ENCODE results near the gene TBX4. TPM values are rescaled to one million over a fixed set of nuclear protein-coding genes. Genes with fewer than 3 reads are reported as not detected.

Gene TBX4
- total and polyA plus RNA-seq, 2 experiments from 2014 or later = not detected

DNA sequence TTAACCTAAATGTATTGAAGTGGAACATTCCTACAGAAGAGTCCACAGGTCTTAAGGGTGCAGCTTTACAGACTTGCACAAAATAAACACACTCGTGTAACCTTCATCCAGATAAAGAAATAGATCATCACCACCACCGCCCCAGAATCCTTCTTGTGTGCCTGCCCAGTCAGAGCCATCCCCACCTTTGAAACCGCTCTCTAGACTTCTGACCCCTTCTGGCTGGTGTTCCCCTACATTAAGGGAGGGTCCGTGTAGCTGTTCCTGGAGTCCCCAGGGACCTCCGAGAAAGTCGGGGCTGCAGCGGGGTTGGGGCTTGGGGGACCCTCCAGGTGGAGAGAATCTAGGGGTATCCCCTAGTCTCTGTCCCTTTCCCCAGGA, 9.4 kb downstream of the TBX4 start:
- no peaks in the 10 kb centered on the region for H4K20me1 ChIP-seq (ENCODE audit: insufficient read depth)
- H2AFZ ChIP-seq = 0 out of 2 replicates have a peak overlapping the region, but pooled peaks have one; percentile 44
- H3K9ac ChIP-seq = no peak overlapping the region
- TF ChIP-seq EZH2phosphoT487 (IDR thresholded peaks at IDR 0.05; ENCODE audit: insufficient read depth, low read depth) = no peak
- no peak for TF ChIP-seq EZH2 (IDR thresholded peaks at IDR 0.05; ENCODE audit: insufficient read depth, poor library complexity, severe bottlenecking)
- H3K4me2 ChIP-seq (ENCODE audit: unreplicated experiment) = peak overlapping the region; percentile 90
- no peaks in the 10 kb centered on the region for H3K36me3 ChIP-seq (ENCODE audit: low read depth)
- in situ Hi-C loops (cut with MboI) = no loop called here
- H3K9me2 ChIP-seq (ENCODE audit: insufficient read depth) = no peaks in the 10 kb centered on the region
- no peak for DNase-seq
- 10 to 14% methylated on average over 7 of the region's 7 CpGs for WGBS, 2 experiments (ENCODE audit: low coverage in 1 of 2, low lambda C conversion rate in 2 of 2, missing lambda C conversion rate in 2 of 2)
- H3K4me3 ChIP-seq = peak overlapping the region; percentile 58
- H3K9me3 ChIP-seq (ENCODE audit: low read depth) = no peaks in the 10 kb centered on the region
- no peaks in the 10 kb centered on the region for H3F3A ChIP-seq (ENCODE audit: insufficient read depth)
- no peaks in the 10 kb centered on the region for H3K4me1 ChIP-seq (ENCODE audit: insufficient read depth)
- H3K79me2 ChIP-seq (ENCODE audit: insufficient read depth) = no peaks in the 10 kb centered on the region
- H3K27ac ChIP-seq = no peak overlapping the region
- peaks cover 64% of the 10 kb centered on the region for H3K27me3 ChIP-seq (replicated peaks; ENCODE audit: insufficient read depth)

DNA sequence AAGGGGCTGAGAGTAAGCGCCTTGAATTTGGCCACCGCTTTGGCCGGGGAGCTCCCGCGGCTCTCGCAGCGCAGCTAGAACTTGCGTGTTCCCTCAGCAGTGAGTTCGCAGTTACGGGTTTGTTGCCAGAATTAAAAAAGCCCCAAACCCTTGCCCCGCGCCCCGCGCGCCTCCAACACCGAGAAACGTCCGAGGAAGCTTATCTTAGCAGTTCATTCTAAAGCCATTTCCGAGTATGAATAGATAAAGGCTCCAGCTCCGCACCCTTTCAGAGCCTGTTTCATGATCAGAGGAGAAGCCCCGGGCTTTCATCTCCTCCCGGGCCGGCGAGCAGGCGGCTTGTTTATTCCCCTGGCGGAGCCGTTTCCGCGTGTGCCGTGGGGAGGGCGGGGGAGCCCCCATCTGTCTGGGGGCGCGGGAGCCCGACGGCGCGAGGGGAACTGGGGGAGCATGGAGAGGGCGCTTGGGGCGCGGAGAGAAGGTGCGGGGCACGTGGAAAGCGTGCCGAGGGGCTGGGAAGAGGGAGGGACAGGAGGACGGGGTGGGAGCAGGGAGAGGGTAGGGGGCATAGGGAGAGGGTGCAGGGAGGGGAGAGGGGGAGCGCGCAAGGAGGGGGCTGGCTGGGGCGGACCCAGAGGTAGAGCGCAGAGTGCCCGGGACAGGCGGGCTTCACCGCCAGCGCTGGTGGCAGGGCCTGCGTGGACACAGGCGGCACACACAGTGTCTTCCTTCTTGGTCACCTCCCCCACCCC, 9.9 kb downstream of the TBX4 start:
- in situ Hi-C loops (cut with MboI) = no loop called here
- TF ChIP-seq EZH2 (IDR thresholded peaks at IDR 0.05; ENCODE audit: insufficient read depth, poor library complexity, severe bottlenecking) = peak; percentile 95
- TF ChIP-seq EZH2phosphoT487 (IDR thresholded peaks at IDR 0.05; ENCODE audit: insufficient read depth, low read depth) = no peak
- Histone ChIP-seq H3K4me1 (ENCODE audit: insufficient read depth) (no peaks in the 10 kb centered on the region), H3K27ac (no peak overlapping the region), H3F3A (ENCODE audit: insufficient read depth) (no peaks in the 10 kb centered on the region), H4K20me1 (ENCODE audit: insufficient read depth) (no peaks in the 10 kb centered on the region), H3K79me2 (ENCODE audit: insufficient read depth) (no peaks in the 10 kb centered on the region), H3K9ac (no peak overlapping the region), H3K36me3 (ENCODE audit: low read depth) (no peaks in the 10 kb centered on the region), H3K27me3 (replicated peaks; ENCODE audit: insufficient read depth) (peaks cover 59% of the 10 kb centered on the region), H3K9me2 (ENCODE audit: insufficient read depth) (no peaks in the 10 kb centered on the region), H3K9me3 (ENCODE audit: low read depth) (no peaks in the 10 kb centered on the region), H2AFZ (peak overlapping the region; percentile 44; the same call in 1 of the 2 replicates), H3K4me3 (peak overlapping the region; percentile 58), H3K4me2 (ENCODE audit: unreplicated experiment) (peak overlapping the region; percentile 90)
- 8 to 9% methylated on average over 37 to 55 of the region's 55 CpGs for WGBS, 2 experiments (ENCODE audit: low coverage in 1 of 2, low lambda C conversion rate in 2 of 2, missing lambda C conversion rate in 2 of 2)
- peak; percentile 52 for DNase-seq

DNA sequence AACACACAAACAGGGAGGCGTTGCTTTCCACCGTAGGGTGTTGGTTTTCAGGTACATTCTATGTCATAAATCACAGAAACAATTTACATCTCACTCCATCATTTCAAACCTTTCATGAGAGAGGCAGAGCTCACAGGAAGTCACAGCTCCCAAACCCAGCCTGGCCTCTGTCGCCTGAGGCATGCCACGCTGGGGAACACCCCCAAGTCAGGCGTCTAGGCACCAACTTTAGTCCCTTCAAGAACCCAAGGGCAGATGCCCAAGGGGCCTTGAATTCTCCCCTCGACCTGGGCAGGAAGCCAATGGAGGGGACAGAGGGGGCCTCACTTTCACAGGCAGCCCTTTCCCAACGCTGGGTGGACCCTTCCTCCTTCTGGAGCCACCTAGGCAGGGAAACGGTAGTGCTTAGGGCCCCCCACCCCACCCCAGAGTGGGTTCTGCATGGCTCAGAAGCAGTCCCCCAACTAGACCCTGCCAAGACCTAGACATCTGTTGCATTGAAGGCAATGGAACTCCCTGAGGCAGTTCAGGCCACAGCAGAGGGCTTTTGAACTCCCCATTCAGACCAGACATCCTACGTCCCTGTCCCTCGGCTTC, 10.6 kb downstream of the TBX4 start:
- H3K27me3 ChIP-seq (replicated peaks; ENCODE audit: insufficient read depth) = peaks cover 52% of the 10 kb centered on the region
- no peak overlapping the region for H3K4me3 ChIP-seq
- in situ Hi-C loops (cut with MboI) = no loop called here
- H3F3A ChIP-seq (ENCODE audit: insufficient read depth) = no peaks in the 10 kb centered on the region
- H3K9me3 ChIP-seq (ENCODE audit: low read depth) = no peaks in the 10 kb centered on the region
- H3K9me2 ChIP-seq (ENCODE audit: insufficient read depth) = no peaks in the 10 kb centered on the region
- TF ChIP-seq EZH2 (IDR thresholded peaks at IDR 0.05; ENCODE audit: insufficient read depth, poor library complexity, severe bottlenecking) (no peak), EZH2phosphoT487 (IDR thresholded peaks at IDR 0.05; ENCODE audit: insufficient read depth, low read depth) (no peak)
- DNase-seq = no peak
- no peaks in the 10 kb centered on the region for H3K36me3 ChIP-seq (ENCODE audit: low read depth)
- WGBS, 2 experiments (ENCODE audit: low coverage in 1 of 2, low lambda C conversion rate in 2 of 2, missing lambda C conversion rate in 2 of 2) = 51% methylated on average over 10 of the region's 10 CpGs
- H4K20me1 ChIP-seq (ENCODE audit: insufficient read depth) = no peaks in the 10 kb centered on the region
- H3K27ac ChIP-seq = no peak overlapping the region
- H3K9ac ChIP-seq = no peak overlapping the region
- H3K4me1 ChIP-seq (ENCODE audit: insufficient read depth) = no peaks in the 10 kb centered on the region
- H2AFZ ChIP-seq = no peak overlapping the region
- no peaks in the 10 kb centered on the region for H3K79me2 ChIP-seq (ENCODE audit: insufficient read depth)
- no peak overlapping the region for H3K4me2 ChIP-seq (ENCODE audit: unreplicated experiment)

DNA sequence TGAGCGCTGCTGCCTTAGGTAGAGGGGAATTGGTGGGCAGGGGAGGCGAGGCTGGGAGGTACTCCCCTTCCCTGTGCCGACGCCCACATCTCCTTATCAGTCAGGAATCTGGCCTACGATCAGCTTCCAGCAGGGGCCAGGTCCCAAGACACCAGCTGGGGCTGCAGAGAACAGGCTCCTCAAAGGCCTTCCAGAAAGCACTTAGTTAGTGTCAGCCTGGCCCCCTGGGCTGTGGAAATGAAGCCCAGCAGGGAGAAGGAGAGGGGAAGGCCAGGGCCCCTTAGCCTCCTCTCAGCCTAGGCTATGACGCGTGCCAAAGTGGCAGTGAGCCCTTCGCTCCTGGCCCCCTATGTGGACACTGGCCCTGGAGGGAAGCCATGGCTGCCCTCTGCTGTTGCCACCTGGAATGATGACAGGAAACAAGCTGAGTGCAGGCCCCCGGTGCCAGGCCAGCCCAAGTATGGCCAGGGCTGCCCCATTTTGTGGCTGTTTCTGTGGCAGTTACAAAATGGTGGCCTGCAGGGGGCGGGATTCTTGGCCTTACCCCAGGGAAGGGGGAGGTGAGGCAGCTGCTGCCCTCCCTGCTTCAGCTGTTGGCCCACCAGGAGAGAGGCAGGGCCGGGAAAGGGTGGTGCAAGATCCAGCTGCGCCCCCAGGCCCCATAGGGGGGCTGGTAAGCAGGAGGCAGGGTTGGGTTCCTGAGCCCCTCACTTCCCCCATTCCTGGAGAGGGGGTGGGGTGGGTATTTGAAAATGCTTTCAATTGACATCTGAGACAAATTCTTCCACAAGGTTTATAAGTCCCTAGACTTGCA, 11.3 kb downstream of the TBX4 start:
- Histone ChIP-seq H2AFZ (no peak overlapping the region), H4K20me1 (ENCODE audit: insufficient read depth) (no peaks in the 10 kb centered on the region), H3K27me3 (replicated peaks; ENCODE audit: insufficient read depth) (peaks cover 45% of the 10 kb centered on the region), H3K9me2 (ENCODE audit: insufficient read depth) (no peaks in the 10 kb centered on the region), H3K27ac (no peak overlapping the region), H3F3A (ENCODE audit: insufficient read depth) (no peaks in the 10 kb centered on the region), H3K4me3 (no peak overlapping the region), H3K36me3 (ENCODE audit: low read depth) (no peaks in the 10 kb centered on the region), H3K9me3 (ENCODE audit: low read depth) (no peaks in the 10 kb centered on the region), H3K4me1 (ENCODE audit: insufficient read depth) (no peaks in the 10 kb centered on the region), H3K9ac (no peak overlapping the region), H3K79me2 (ENCODE audit: insufficient read depth) (no peaks in the 10 kb centered on the region), H3K4me2 (ENCODE audit: unreplicated experiment) (no peak overlapping the region)
- in situ Hi-C loops (cut with MboI) = no loop called here
- DNase-seq = no peak
- 82 to 83% methylated on average over 10 to 12 of the region's 12 CpGs for WGBS, 2 experiments (ENCODE audit: low coverage in 1 of 2, low lambda C conversion rate in 2 of 2, missing lambda C conversion rate in 2 of 2)
- TF ChIP-seq EZH2phosphoT487 (IDR thresholded peaks at IDR 0.05; ENCODE audit: insufficient read depth, low read depth) (no peak), EZH2 (IDR thresholded peaks at IDR 0.05; ENCODE audit: insufficient read depth, poor library complexity, severe bottlenecking) (no peak)
